HL-60/S4 treated with retinoic acid at 250 ng/mL for 4 days and 3 days (cell line): ENCODE data around the gene SORT1.
"Not testable (repeated sequence)": the region's sequence is repeated elsewhere in the genome, so short reads cannot be mapped to it uniquely, and the experiment has no call there.

ENCODE experiments used
- in situ Hi-C: fragments of 300-500 bp; cut with MboI; formaldehyde crosslinking; loops from 2 replicates; pipeline ENCODE4 v1.7.0; 2022; ENCODE audit warnings: low sequenced_read_pairs

The SORT1 gene

DNA sequence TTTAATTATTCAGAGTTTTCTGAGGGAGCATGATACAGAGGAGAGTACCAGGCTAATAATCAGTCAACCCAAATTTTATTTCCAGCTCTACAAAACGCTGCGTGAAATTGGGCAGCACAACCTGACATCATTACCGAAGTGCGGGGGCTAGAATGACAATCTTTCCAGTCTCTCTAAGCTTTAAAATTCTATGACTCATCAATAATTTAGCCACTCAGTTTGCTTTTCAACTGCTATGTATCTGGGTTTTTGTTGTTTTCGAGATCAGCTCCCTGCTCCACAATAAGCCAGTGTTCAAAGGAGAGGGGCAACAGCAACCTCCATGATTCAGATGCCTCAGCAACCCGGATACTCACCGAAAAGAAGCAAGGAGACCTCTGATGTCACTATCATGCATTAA lies 13.9 kb downstream of the SORT1 start:
- in situ Hi-C loops, result no loop called here

DNA sequence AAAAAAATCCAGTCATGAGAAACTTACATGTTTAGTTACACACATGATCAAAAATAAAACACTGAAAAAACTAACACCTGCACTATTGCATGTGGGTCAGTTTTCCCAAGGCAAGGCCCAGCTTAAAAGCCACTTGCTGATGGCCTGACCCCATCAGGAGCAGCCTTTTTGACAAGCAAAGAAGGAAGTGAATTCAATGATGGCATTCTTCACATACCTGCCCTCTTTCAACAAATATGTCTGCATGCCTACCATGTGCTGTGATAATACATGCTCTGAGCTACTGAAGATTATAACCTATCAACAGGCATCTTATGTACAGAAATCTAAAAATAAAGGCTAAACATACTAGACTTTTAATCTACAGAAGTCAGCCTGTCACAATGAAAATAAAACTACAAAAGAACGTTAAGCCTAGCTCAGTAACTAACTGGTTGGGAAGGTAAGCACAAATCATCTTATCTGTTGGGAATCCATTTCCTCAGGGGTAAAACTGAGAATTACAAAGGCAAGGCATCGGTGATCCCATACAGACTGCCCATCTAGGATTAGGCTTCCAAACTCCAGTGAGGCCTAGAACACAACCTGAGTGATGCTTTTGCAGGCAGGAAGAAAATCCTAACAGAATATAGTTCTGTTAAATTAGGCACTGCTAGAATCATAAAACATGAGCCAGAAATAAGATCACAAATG lies 14.5 kb downstream of the SORT1 start:
- in situ Hi-C loops, result no loop called here

GRCh38 chr1:109381573-109381972 lies 16.1 kb downstream of the SORT1 start:
- in situ Hi-C loops, result no loop called here

- in situ Hi-C loops, result no loop called here
Measured at GRCh38 chr1:109379907-109380306, 17.8 kb downstream of the SORT1 start.

GRCh38 chr1:109379422-109379821 lies 18.3 kb downstream of the SORT1 start:
- in situ Hi-C loops, result no loop called here

GRCh38 chr1:109377698-109378097 lies 20.0 kb downstream of the SORT1 start:
- in situ Hi-C loops, result no loop called here

GRCh38 chr1:109373696-109374095 lies 24.0 kb downstream of the SORT1 start:
- in situ Hi-C loops, result not testable (repeated sequence)

GRCh38 chr1:109373126-109373525 lies 24.6 kb downstream of the SORT1 start:
- in situ Hi-C loops, result no loop called here

GRCh38 chr1:109372281-109372680 lies 25.4 kb downstream of the SORT1 start:
- in situ Hi-C loops, result no loop called here

DNA sequence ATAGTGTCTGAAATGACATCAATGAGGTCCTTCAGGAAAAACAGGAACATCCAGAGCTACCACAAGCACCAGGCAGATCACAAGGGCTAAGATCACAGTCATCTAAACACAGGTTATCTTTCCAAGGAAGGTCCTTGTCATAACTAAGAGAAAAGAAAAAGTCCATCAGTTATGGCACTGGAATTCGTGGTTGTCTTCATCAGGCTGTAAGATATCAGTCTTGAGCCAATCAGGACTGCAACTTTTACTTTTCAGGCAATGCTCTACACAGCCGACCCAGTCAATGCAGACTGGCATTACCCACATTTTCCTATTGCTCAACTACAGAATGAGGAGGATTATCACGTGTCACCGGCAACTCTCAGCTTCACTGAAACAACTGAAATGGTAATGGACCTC lies 26.4 kb downstream of the SORT1 start:
- in situ Hi-C loops, result no loop called here

- in situ Hi-C loops, result no loop called here
Measured at GRCh38 chr1:109370712-109371340, 26.9 kb downstream of the SORT1 start.

DNA sequence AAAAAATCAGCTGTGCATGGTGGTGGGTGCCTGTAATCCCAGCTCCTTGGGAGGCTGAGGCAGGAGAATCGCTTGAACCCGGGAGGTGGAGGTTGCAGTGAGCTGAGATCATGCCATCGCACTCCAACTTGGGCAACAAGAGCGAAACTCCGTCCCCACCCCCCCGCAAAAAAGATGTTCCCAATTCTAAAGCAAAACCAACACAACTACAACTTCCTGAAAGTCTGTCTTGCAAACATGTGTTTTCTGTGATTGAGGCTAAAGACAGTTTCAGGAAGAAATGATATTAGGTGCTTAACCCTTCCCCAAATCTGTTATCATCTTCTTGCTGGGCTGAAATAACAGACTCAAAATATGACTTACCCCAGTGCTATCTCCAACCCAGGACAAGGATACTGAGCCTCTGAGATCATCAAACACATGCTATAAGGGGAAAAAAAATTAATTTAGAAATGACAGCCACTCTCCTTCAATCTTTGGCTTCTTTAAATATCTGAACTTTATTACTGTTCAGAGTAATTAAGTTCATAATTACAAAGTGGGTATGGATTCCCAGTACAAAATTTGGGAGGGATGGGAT lies 28.5 kb downstream of the SORT1 start:
- in situ Hi-C loops, result no loop called here

DNA sequence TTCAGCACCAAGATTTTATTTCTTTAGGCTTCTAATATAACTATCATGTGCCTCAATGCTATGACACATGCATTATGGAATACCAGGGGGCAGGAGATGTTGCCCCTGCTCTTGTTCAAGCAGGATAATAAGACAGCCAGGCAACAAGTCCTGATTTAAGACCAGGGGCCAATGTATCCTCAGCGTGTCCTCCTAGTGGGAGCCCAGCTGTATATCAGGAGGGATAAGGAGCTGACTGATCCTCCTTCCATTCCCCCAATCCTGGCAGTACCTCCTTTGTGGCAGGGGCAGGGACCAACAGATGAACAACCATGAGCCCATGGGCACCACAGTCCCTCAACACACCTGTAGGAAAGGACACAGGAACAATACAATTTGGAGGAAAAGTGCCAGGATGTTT lies 29.3 kb downstream of the SORT1 start:
- in situ Hi-C loops, result no loop called here

DNA sequence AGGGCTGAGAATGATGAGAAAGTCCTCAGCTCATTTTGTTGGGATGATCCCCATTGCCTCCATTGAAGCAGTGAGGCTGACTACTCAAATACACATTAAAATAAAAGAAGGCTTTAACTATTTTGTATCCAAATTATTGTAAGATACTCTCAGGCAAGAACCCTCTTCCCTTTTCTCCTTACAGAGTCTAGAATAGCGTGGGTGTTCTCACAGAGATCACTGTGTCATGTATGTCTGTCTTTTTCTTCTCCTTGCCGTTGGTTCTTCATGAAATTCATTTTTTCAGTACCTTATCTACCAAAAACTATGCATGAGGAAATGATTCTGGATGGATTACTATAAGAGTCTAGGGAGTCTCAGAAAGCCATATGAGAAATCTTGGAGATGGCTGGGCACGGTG lies 30.1 kb downstream of the SORT1 start:
- in situ Hi-C loops, result no loop called here

DNA sequence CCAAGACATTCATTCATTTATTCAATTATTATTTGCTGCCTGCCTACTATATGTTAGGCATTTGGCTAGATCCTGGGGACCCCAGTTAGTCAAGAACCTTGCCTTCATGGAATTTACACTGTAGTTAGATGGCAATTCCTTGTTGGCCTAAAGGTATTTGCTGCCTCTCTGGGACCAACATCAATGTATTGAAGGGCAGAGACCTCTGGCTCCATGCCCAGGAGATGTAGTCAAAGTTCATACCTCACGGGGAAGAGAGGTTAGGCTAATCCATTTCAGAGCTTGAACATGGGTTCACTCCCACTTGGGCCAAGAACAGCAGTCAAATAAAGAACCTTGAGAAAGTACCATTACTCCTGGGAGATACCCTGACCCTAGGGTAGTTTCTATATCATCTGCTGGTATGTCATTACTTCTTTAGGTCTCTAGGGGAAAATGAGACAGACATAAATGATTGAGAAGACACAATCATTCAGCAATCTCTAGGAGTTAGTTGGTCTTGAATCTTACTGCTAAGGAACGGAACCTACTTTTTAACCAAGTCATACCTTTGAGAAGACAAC lies 32.0 kb downstream of the SORT1 start:
- in situ Hi-C loops, result no loop called here

DNA sequence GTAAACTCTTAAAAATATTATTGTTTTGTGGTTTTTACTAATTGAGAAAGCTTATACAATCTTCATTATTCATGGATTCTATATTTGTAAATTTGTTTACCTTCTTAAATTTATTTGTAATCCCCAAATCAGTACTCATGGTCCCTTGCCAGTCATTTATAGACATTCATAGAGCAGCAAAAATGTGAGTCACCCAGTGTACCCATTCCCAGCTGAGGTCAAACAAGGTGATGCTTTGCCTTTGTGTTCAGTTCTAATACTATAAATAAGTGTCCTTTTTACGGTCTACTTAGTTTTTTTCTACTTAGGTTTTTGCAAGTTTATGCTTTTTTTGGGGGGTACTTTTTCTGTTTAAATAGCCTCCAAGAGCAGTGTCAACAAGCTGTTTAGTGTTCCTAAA lies 36.1 kb downstream of the SORT1 start:
- in situ Hi-C loops, result no loop called here

- in situ Hi-C loops, result no loop called here
Measured at GRCh38 chr1:109361069-109361468, 36.6 kb downstream of the SORT1 start.

- in situ Hi-C loops, result no loop called here
Measured at GRCh38 chr1:109357616-109358015, 40.1 kb downstream of the SORT1 start.

GRCh38 chr1:109356915-109357314 lies 40.8 kb downstream of the SORT1 start:
- in situ Hi-C loops, result no loop called here

DNA sequence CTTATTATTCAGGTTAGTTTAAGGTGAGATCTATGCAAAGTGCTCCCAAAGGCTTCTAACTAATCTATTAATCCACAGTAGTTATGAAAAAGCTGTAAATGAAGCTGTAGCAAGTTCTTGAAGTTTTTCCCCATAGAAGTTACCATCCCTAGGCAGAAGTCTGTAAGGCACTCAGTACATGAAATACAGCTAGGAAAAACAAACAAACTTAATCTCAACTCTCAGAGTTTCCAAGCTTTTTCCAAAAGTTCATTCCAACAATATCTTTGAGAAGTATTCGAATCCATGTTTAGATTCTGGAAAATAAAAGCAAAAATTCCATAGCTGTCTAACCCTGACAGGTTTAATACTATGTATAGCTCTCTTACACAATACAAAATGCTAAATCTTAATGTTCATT lies 41.2 kb downstream of the SORT1 start:
- in situ Hi-C loops, result no loop called here

DNA sequence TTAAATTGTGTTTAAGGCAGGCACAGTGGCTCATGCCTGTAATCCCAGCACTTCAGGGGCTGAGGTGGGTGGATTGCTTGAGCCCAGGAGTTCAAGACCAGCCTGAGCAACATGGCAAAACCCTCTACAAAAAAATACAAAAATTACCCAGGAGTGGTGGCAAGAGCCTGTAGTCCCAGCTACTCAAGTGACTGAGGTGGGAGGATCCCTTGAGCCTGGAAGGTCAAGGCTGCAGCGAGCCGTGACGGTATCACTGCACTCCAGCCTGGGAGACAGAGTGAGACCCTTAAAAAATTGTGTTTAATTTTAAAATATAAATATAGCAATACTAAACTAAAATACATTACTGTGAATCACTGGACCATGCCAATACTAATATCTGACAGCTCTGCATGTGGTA lies 42.8 kb downstream of the SORT1 start:
- in situ Hi-C loops, result no loop called here

DNA sequence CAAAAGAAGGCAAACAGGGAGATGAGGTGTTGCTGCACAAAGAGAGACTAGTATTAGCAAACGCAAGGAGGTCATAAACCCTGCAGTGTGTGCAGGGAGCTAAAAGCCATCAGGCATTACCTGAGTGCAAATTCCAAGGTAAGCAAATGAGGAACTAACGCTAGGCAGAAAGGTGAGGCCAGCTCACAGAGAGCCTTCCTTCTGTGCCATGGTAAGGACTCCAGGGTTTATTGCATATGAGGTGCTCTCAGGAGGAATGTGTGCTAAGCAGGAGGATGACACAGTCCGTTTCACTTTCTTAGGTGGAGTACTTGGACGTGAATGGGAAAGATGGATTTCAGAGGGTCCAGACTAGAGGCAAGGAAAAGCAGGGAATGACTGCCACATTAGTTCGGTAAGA lies 46.3 kb downstream of the SORT1 start:
- in situ Hi-C loops, result no loop called here
